HG03095 (cell line): ENCODE data around the gene CEP78.
"Not testable (repeated sequence)": the region's sequence is repeated elsewhere in the genome, so short reads cannot be mapped to it uniquely, and the experiment has no call there.

Source experiments
- ATAC-seq: cut with Tn5 transposase; IDR thresholded peaks from one replicate; pipeline ENCODE4 v1.9.1; 2021; ENCODE audit warnings: moderate library complexity; ENCODE audit not compliant: unreplicated experiment

CEP78 gene, protein sequence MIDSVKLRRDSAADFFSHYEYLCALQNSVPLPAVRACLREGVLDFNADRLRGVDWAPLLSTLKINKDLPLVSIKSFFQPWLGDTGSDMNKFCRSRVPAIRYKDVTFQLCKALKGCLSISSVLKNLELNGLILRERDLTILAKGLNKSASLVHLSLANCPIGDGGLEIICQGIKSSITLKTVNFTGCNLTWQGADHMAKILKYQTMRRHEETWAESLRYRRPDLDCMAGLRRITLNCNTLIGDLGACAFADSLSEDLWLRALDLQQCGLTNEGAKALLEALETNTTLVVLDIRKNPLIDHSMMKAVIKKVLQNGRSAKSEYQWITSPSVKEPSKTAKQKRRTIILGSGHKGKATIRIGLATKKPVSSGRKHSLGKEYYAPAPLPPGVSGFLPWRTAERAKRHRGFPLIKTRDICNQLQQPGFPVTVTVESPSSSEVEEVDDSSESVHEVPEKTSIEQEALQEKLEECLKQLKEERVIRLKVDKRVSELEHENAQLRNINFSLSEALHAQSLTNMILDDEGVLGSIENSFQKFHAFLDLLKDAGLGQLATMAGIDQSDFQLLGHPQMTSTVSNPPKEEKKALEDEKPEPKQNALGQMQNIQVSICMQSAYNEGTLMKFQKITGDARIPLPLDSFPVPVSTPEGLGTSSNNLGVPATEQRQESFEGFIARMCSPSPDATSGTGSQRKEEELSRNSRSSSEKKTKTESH

DNA sequence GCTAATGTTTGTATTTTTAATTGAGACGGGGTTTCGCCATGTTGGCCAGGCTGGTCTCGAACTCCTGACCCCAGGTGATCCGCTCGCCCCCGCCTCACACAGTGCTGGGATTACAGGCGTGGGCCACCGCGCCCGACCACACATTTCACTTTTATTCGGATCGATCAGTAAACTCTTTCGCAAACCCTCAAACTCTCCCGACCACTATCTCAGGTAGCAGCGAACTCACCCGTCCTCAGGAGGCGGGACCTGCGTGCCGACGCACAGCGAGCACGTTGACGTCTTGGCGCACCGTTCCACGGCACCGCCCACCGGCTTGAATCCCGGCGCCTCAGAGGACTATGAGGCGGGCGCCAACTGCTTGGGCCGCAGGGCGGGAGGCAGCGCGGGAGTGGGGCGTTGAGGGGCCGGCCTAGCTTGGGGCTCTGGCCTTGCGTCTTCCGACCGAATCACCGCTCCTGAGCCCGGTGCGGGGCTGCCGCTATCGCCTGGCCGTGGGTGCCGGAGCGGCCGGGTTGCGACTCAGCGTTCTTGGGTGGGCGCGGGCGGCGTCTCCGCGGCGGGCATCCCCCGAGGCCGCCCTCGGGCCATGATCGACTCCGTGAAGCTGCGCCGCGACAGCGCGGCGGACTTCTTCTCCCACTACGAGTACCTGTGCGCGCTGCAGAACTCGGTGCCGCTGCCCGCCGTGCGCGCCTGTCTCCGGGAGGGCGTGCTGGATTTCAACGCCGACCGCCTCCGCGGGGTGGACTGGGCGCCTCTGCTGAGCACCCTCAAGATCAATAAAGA, at the start of gene CEP78:
CEP78 (plus strand) TSS at position 314 of the 789 bp plus-strand sequence; CDS start at position 590, 276 bp downstream.
- ATAC-seq: peak; percentile 98

DNA sequence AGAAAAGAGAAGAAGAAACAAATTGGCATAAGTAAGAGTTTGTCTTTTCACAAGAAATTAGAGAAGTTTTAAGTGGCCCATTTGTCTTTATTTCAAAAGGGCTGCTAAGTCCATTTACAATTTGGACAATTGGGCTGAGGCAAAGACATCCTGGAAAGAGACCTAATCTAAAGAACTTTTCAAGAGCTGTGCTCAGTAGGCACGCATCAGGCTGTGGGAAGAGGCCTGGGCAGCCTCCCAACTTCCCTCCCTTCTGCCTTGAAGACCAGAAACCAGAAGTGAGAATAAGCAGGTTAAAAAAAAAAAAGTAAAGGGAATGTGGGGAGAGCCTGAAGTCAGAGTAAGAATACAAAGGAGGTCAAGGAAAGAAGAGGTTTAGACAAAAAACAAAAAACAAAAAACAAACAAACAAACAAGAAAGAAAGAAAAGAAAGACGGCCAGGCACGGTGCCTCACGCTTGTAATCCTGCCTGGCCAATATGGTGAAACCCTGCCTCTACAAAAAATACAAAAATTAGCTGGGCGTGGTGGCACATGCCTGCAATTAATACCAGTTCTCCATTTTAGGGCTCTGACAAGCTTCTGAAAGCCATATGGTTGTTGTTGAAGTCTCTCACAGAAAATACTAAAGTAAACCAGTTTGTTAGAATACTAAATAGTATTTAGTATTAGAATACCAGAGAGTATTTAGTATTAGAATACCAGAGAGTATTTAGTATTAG, 48.0 kb upstream of the CEP78 start:
- ATAC-seq: no peak

DNA sequence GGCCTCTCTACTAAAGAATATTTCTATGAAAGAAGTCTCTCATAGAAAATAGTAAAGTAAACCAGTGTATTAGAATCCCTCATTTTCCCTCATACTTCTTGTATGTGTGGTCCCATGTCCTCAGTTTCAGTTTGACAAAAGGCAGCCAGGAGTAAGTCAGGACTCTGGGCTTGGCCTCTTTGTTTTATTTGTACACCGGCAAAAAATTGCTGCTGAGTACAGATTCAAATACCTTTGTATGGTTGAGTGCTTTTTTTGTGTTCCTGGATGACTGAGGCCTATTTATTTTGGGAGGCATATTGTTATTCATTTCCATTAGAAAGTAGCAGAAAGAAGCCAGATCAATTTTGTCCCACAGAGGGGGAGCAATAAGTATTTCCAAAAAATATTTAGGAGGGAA, 47.3 kb upstream of the CEP78 start:
- no peak for ATAC-seq

DNA sequence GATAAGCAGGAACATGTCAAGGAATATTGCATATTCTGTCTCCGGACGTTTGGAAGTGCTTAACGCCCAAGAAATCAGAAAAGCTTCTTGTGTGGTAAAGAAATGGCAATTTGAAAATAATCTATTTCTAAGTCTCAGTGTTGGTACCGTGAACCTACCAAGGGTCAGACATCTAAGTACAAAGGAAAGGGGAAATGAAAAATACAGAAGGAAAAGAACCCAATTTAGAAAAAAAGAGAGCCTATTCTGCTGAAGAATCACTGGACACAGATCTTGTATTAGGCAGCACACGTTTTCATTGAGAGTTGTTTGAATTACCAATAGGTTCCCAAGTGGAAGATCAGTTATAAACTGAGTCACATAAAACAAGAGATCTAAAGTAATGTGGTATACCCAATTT, 46.9 kb upstream of the CEP78 start:
- no peak for ATAC-seq

DNA sequence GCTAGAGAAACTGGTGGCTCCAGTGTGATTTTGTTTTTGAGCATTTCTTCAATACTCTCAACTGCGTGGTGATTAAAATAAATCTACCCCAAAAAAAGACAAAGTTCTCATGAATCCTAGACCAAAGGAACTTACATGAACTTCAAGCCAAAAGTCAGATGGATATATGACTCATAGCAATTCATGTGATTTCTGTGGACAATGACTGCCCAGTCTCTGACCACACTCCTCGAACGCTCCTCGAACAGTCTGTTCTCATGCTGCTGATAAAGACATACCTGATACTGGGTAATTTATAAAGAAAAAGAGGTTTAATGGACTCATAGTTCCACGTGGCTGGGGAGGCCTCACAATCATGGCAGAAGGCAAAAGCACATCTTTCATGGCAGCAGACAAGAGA, 46.4 kb upstream of the CEP78 start:
- no peak for ATAC-seq

DNA sequence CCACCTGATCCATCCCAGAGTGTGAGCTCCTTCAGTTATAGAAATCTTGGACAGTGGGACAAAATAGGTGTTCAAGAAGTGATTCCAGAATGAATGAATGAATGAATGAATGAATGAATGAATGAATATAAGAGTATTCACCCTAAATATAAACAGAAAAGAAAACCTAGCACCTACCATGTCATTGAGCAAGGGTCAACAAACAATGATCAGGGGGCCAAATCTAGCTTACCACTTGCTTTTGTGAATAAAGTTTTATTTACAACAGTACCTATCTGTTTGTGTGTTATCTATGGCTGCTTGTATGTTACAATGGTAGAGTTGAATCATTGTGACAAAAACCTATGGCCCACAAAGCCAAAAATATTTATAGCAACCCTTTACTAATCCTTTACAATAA, 43.9 kb upstream of the CEP78 start:
- no peak for ATAC-seq

DNA sequence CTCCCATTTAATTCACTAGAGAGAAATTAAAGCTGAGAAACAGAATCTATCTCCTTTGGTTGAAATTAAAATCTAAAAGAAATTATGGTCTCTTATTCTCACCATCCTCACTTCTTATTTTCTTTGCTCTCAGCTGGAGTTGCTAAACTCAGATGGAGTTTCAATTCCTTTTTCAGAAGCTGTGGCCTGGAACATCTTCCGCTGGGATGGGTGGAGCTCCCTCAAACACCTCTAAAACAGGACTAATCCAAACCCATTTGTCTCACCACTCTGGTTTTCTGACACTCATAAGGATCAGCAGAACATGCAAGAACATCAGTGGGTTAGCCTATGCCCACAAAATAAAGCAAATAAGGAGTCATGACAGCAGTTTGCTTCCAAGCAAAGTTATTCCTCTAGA, 39.6 kb upstream of the CEP78 start:
- ATAC-seq: no peak

DNA sequence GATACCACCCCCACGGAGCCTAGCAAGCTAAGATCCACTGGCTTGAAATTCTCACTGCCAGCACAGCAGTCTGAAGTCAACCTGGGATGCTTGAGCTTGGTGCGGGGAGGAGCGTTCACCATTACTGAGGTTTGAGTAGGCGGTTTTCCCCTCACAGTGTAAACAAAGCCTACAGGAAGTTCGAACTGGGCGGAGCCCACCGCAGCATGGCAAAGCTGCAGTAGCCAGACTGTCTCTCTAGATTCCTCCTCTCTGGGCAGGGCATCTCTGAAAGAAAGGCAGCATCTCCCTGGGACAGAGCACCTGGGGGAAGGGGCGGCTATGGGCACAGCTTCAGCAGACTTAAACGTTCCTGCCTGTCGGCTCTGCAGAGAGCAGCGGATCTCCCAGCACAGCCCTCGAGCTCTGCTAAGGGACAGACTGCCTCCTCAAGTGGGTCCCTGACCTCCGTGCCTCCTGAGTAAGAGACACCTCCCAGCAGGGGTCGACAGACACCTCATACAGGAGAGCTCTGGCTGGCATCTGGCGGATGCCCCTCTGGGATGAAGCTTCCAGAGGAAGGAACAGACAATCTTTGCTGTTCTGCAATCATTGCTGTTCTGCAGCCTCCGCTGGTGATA, 34.6 kb upstream of the CEP78 start:
- not testable (repeated sequence) for ATAC-seq

DNA sequence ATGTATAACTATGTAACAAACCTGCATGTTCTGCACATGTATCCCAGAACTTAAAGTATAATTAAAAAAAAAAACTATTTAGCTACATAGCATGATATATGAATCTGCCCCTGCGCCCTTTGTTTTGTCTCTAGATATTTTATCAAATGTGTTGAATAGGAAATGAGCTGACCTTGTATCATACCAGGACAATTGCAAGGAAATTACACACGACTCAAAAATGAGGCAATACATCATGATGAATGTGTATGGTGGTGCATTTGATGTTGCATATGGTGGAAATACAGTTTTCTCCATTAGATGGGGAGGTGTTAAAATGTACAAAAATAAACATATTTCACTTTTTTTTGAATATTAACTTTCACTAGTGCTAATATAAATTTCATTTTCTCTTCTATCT, 28.6 kb upstream of the CEP78 start:
- no peak for ATAC-seq

DNA sequence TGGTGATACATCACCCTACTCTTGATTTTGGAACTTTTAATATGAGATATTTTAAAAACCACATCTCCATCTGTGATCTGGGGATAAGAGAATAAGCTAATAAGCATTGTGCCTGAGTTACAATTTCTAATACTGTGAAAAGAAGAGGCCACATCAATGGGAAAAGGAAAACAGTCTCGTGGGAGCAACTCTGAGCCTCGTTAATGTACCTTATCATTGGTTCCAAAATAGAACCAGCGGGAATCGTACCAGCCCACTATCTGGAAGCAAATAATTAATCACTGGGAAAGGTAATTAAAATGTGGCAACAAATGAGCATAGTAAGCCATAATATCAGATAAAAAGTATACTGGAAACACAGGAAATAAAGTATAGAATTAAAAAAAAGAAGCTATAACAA, 28.0 kb upstream of the CEP78 start:
- no peak for ATAC-seq

DNA sequence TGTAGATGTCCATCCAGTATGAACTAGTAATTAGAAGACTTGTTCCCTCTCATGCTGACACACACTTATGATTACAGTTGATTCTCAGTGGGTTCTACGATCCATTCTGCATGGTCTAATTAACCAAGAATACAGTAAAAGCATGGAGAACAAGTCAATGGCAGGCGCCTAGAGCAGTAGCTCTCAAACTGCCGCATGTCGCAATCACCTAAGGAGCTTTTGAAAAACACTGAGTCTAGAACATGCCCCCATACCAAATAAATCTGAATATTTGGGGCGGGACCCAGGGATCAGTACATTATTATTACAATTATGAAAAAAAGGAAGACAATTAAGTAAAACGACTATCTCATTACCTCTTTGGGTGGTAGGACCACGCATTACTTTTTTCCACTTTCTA, 26.7 kb upstream of the CEP78 start:
- ATAC-seq: no peak

DNA sequence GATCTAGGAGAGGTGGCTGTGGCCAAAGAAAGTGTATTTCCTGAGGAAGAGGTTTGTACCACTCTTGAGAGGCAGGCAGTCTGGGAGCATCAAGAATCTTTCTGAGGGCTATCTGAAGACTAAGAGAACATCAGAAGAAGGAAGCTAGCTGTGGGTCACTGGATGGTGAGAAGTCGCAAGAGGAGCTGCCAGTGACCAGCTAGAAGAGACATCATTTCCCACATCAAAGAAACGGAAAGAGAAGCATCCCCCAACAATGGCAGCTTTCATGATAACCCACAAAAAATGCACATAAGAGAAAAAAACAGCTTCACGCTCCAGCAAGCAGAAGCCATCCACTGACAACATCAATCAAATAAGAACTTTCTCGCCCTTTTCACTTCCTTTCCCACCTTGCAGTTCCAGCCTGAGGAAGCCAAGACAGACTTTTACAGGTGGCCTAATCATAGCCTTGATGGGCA, 25.0 kb upstream of the CEP78 start:
- ATAC-seq: peak; percentile 68

DNA sequence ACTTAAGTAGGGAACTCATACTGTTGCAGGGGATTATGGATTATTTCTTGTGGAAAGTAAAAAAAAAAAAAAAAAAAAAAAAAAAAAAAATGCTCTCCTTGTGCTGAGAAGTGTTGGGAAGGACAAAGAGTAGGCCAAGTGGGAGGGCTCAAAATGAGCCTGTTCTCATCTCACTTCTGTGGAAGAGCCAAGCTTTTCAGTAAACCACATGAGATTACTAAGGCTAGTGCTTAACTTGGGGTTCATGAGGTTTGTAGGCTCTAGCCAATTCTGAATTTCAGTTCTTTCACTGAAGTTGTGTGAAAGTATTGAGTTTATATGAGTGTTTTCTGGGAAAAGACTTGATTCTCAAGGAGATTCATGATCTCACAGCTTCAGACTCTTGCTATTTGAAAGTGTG, 23.0 kb upstream of the CEP78 start:
- no peak for ATAC-seq

DNA sequence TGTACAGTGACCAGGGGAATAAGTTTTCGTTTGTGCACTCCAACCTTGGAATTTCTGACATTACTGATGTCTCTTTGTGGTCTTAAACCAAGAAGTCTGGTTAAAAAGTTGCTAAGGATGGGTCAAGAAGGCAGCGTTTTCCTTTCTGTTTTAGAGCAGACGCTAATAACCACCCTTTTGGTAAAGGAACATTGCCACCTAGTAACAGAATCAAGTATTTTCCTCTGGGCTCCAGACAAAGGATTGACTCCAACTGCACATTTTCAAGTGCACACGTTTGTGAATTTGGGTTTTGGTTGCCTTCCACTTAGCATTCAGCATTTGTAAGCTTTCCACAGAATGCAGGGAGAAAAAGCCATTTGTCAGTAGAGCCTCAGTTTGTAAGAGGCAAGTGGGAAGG, 22.2 kb upstream of the CEP78 start:
- peak; percentile 41 for ATAC-seq

DNA sequence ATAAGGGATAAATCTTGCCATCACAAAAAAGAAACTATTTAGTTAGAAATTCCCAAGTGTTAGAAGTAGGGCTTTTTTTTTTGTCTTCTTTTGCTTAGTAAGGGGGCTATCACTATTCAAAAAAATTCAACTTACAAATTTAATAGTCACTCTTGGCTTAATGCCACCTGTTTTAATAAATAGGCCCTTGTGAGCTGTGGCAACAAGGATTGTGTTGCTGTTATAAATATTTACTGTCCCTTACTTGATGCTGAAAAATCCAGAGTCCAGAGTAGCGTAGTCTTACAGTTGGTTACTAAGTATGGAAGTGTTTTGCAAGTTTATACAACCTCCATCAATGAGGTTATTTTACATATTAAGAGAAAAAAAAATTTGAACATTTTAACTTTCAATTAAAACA, 21.4 kb upstream of the CEP78 start:
- ATAC-seq: no peak

DNA sequence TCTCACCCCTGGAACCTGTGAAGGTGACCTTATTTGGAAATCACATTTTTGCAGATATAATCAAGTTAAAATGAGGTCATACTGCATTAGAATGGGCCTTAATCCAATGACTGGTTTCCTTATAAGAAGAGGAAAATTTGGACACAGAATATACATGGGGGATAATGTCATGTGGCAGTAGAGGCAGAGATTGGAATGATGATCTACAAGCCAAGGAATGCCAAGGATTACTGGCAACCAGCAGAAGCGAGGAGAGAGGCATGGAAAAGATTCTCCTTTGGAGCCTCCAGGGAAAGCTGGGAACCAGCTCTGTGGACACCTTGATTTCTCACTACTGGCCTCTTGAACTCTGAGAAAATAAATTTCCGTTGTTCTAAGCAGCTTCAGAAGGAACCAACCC, 20.2 kb upstream of the CEP78 start:
- ATAC-seq: no peak

DNA sequence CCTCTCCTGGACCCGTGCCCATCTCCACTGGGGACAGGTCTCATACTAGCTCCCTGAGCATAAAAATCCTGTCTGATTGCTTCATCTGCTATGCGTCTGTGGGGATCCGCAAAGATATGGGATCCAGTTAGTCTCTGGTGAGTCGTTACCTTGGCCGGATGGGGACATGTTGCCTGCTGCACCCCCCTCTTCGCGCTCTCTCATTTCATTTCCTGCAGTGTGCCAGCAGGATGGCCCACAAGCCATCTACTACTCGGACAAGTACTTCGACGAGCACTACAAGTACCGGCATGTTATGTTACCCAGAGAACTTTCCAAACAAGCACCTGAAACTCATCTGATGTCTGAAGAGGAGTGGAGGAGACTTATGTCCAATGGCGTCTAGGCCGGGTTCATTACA, 17.0 kb upstream of the CEP78 start:
- no peak for ATAC-seq

DNA sequence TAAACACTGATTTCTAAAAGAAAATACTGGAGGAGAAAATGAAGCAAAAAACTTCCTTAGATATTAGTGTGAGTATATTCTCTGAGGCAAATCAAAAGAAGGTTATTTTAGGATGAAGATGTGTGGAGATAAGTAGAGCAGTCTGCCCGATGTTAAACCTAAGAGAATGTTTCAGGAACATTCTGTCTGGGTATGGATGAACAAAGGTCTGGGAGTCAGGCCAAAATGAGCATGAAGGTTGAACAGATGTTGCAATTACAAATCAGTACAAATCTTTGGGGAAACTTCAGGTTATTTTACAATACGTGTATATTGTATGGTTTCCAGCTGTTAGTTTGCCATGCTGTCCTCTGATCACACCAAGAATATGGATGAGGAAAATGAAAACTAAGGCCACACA, 14.4 kb upstream of the CEP78 start:
- no peak for ATAC-seq

DNA sequence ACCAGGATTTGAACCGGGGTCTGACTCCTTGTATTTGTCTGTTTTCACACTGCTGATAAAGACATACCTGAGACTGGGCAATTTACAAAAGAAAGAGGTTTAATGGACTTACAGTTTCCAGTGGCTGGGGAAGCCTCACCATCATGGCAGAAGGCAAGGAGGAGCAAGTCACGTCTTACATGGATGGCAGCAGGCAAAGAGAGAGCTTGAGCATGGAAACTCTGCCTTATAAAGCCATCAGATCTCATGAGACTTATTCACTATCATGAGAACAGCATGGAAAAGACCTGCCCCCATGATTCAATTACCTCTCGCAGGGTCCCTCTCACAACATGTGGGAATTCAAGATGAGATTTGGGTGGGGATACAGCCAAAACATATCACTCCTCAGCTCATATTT, 14.0 kb upstream of the CEP78 start:
- not testable (repeated sequence) for ATAC-seq

DNA sequence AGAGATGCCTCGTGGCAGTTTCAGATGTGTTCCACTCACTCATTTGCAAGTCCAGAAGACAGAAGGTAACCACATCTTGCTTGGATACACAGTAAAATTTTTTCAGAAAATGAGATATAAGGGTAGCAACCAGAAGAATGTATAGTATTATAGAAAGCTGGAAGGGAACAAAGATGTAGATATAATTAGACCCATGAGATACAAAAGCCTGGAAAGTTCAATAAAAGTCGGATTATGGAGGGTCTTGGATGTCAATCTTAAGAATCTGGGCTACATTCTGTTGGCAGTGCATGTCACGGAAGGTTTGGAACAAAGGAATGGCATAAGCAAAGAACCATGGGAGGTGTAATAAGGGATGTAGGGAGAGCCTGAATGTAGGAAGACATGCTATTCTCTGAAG, 5.1 kb upstream of the CEP78 start:
- ATAC-seq: no peak

DNA sequence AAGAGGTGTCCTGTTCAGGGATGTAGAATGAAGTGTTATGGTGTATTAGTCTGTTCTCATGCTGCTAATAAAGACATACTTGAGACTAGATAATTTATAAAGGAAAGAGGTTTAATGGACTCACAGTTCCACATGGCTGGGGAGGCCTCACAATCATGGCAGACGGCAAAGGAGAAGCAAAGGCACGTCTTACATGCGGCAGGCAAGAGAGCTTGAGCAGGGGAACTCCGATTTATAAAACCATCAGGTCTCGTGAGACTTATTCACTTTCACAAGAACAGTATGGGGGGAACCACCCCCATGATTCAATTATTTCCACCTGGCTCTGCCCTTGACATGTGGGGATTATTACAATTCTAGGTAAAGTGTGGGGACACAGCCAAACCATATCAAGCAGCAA, 3.4 kb upstream of the CEP78 start:
- not testable (repeated sequence) for ATAC-seq
